GM19351 (cell line): ENCODE measurements around the gene HSD17B1.
"Not testable (repeated sequence)": the region's sequence is repeated elsewhere in the genome, so short reads cannot be mapped to it uniquely, and the experiment has no call there.

Experiments used
- ATAC-seq: cut with Tn5 transposase; IDR thresholded peaks from one replicate; pipeline ENCODE4 v1.9.1; 2021; ENCODE audit warnings: mild to moderate bottlenecking, moderate library complexity; ENCODE audit not compliant: unreplicated experiment

HSD17B1 gene

GRCh38 chr17:42547001-42547461, 5.7 kb upstream of the HSD17B1 start:
- ATAC-seq: no peak

- no peak for ATAC-seq
These were observed 5.0 kb upstream of the HSD17B1 start for GRCh38 chr17:42547698-42548069.

GRCh38 chr17:42548070-42548837, 4.5 kb upstream of the HSD17B1 start:
- ATAC-seq: peak; percentile 69

- ATAC-seq: no peak
These were observed 3.5 kb upstream of the HSD17B1 start for GRCh38 chr17:42548993-42549755.

- no peak for ATAC-seq
These were observed 567 bp downstream of the HSD17B1 start for GRCh38 chr17:42553161-42553818.

- no peak for ATAC-seq
These were observed 1.1 kb downstream of the HSD17B1 start for GRCh38 chr17:42553866-42554249.

- ATAC-seq: peak; percentile 82
These were observed 1.8 kb downstream of the HSD17B1 start for GRCh38 chr17:42554250-42555121.

GRCh38 chr17:42555122-42555622, 2.4 kb downstream of the HSD17B1 start:
- peak; percentile 9 for ATAC-seq

GRCh38 chr17:42555961-42556617, 3.4 kb downstream of the HSD17B1 start:
- ATAC-seq: not testable (repeated sequence)

GRCh38 chr17:42559075-42559474, 6.4 kb downstream of the HSD17B1 start:
- ATAC-seq: no peak

- ATAC-seq: no peak
These were observed 7.5 kb downstream of the HSD17B1 start for GRCh38 chr17:42560246-42560645.

- ATAC-seq: peak; percentile 59
These were observed 9.2 kb downstream of the HSD17B1 start, which contains the start of gene COASY for GRCh38 chr17:42561897-42562387. Gene COASY, plus strand, starts transcription at chr17:42562148. Its CDS starts 475 bp downstream, at chr17:42562623.

GRCh38 chr17:42562388-42563142, 9.8 kb downstream of the HSD17B1 start:
- no peak for ATAC-seq

GRCh38 chr17:42563143-42563509, 10.4 kb downstream of the HSD17B1 start:
- no peak for ATAC-seq

- ATAC-seq: no peak
These were observed 10.8 kb downstream of the HSD17B1 start for GRCh38 chr17:42563543-42563942.

GRCh38 chr17:42563950-42564349, 11.2 kb downstream of the HSD17B1 start:
- no peak for ATAC-seq

- ATAC-seq: no peak
These were observed 12.2 kb downstream of the HSD17B1 start for GRCh38 chr17:42564815-42565522.

GRCh38 chr17:42565523-42566214, 12.9 kb downstream of the HSD17B1 start:
- no peak for ATAC-seq
